CD4-positive, alpha-beta T cell treated with Interleukin-2 at 100 ng/mL for 4 hours (primary cell): ENCODE data around the gene JOSD1.

Experiments used
- DNase-seq: peaks from one replicate; pipeline ENCODE4 v3.0.0-alpha.2; 2020; ENCODE audit warnings: low spot score

JOSD1 gene

GRCh38 chr22:38700789-38701628, at the start of gene JOSD1:
Gene JOSD1, minus strand, starts transcription at chr22:38700943. Its CDS starts 956 bp downstream, at chr22:38699987.
- DNase-seq, result peak; percentile 96

GRCh38 chr22:38750104-38750503, 49.4 kb upstream of the JOSD1 start:
- DNase-seq, result no peak

DNA sequence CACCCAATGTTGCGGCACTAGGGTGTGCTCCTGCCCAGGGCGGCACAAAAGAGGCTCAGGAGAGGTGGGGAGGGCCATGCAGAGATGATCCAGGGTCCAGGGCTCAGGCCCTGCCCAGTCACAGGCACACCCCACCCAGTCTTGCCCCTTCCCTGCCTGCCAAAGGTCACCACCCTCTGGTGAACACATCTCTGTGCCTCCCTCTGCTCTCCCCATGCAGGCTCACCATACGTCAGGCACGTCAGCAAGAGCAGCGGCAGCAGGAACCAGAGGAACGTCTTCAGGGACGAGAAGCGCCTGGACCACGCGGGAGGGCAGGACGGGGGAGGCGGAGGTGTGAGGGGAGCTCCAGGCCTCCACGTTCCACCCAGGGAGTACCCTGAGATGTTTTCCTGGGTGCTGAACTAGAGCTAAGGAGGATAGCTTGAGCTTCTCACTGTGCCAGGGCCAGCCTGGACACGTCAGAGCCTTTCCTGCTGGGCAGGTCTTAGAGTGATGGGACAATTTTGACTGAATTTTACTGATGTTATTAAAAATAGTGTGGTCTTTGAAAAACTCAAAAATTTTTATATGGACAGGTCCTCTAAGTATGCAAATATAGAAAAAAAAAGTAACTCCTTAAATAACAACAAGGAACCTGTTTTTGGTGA, 47.9 kb upstream of the JOSD1 start:
- no peak for DNase-seq

DNA sequence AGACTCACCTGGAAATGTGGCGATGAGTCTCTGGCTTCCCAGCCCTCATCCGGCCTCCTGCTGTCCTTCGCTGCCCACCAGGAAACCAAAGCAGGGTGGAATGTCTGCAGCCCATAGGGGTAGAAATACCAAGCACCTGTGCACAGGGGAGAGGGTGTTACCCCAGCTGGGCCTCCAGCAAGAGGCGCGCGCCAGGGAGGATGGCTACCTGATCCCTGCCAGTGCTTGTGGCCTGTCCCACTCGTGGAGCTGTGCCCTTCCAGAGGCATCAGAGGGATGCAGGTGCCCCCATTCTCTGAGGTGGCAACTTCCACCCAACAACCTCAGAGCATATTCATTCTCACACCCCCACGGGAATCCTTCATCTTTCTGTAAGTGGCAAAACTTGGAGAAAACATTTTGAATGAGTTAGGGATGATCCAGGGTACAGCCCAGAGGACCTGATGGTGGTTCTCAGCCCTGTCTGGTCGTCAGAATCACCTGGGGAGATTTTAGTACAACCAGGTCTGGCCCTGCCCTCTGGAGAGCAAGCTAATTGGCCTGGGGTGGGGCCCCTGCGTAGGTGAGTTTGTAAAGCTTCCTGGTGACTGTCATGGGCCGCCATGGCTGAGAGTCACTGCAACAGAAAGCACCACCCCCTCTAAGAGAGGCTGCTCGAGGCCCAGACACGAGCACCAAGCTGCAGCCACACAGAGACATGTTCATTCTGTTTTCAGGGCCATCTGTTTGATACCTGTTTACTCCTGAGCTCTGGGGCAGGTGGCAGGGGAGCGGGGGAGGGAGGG, 45.1 kb upstream of the JOSD1 start:
- no peak for DNase-seq

DNA sequence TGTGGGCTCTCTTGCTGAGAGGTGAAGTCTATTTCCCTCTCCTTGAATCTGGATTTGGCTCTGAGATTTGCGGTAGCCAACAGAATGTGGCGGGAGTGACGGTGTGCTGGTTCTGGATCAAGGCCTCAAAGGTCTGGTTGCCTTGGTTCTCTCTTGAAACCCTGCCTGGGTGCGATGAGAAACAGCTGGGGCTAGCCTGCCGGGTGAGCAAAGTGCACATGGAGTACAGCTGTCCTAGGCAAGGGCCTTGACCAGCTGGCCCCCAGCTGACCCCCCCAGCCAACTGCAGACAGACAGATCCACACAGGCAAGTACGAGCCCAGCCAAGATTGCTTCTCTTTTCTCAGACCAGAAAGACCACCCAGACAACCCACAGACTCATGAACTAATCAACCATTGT, 44.2 kb upstream of the JOSD1 start:
- DNase-seq, result no peak

GRCh38 chr22:38742176-38742942, 41.6 kb upstream of the JOSD1 start:
- no peak for DNase-seq

GRCh38 chr22:38741576-38741975, 40.8 kb upstream of the JOSD1 start:
- no peak for DNase-seq

GRCh38 chr22:38741166-38741565, 40.4 kb upstream of the JOSD1 start:
- no peak for DNase-seq

DNA sequence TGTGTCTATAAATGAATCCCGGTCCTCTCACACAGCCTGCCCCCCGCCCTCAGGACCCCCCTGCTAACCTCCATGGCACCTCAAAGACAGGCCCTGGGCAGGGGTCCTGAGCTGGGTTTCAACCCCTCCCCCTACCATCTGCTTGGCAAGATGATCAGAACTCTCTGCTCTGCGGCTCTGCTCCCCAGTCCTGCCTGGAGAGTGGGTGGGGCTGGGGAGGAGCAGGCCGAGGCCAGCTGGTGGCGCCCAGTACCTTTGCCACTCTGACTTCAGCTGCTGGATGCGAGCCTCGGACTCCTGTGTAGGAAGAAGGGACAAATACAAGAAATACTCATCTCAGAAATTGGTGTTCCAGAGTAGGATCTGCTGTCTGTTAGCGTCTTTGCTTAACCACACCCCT, 40.0 kb upstream of the JOSD1 start:
- no peak for DNase-seq

GRCh38 chr22:38740116-38740723, 39.5 kb upstream of the JOSD1 start:
- DNase-seq, result no peak

- no peak for DNase-seq
These were observed 38.7 kb upstream of the JOSD1 start for GRCh38 chr22:38739300-38740055.

DNA sequence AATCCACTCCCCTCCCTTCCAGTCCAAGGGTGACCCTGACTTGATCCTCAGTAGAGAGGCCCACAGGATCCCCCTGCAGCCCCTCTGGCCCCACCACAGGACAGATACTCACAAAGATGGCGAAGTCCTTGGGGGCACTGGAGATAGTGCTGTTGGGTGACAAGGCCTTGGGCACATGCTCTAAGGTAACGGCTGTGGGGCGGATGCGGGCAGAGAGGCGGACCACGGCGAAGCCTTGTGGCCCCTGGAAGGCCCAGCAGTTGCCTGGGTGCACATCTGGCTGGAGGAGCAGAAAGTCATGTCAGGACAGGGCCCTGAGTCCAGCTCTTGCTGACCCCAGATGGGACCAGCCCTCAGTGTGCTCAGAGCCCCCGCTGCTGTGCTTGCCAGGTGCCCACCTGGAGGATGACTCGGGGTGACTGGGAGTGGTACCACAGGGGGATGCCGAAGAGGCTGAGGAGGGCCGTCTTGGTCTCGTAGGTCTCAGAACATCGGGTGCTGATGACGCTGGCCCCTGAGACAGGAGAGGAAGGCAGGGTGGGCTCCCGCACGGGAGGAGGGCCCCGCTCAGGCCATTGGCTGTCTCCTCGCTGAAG, 37.8 kb upstream of the JOSD1 start:
- DNase-seq, result no peak

GRCh38 chr22:38737302-38738060, 36.7 kb upstream of the JOSD1 start:
- no peak for DNase-seq

DNA sequence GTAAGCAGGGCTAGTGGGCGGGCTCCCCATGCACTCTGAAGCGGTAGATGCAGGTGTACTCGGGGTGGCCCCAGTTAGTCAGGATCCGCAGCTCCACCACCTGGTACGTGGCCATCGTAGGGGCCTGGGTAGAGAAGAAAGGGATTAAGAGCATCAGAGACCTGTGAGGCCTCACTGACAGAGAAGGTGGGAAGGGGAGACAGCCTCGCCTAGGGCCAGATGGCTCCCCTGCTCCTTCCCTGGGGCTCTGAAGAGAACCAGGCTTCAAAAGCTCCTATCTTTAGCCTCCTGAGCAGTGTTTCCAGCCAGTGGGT, 35.5 kb upstream of the JOSD1 start:
- DNase-seq, result no peak

- DNase-seq, result no peak
These were observed 34.9 kb upstream of the JOSD1 start for GRCh38 chr22:38735465-38736256.

GRCh38 chr22:38735126-38735464, 34.4 kb upstream of the JOSD1 start:
- no peak for DNase-seq

- DNase-seq, result no peak
These were observed 33.8 kb upstream of the JOSD1 start for GRCh38 chr22:38734421-38735100.

GRCh38 chr22:38733724-38734381, 33.1 kb upstream of the JOSD1 start:
- no peak for DNase-seq
